Stimulated activated CD4-positive, alpha-beta T cell treated with anti-CD3 and anti-CD28 coated beads, Interleukin-1b, Interleukin-23, amount 100 ng/mL, for 48 hours (primary cell): ENCODE data around the gene MRS2.
"Not testable (repeated sequence)": the region's sequence is repeated elsewhere in the genome, so short reads cannot be mapped to it uniquely, and the experiment has no call there.

Experiments
- DNase-seq: peaks from one replicate; pipeline ENCODE4 v3.0.0-alpha.2; 2020

MRS2 gene

GRCh38 chr6:24391208-24391607, 11.5 kb upstream of the MRS2 start:
- DNase-seq = no peak

GRCh38 chr6:24391756-24392405, 10.9 kb upstream of the MRS2 start:
- DNase-seq = no peak

GRCh38 chr6:24394061-24394779, 8.5 kb upstream of the MRS2 start:
- no peak for DNase-seq

- DNase-seq = no peak
Observed at GRCh38 chr6:24394780-24395437, 7.8 kb upstream of the MRS2 start.

GRCh38 chr6:24396824-24397223, 5.9 kb upstream of the MRS2 start:
- no peak for DNase-seq

- no peak for DNase-seq
Observed at GRCh38 chr6:24397631-24398030, 5.1 kb upstream of the MRS2 start.

GRCh38 chr6:24400045-24401039, 2.4 kb upstream of the MRS2 start:
- DNase-seq = not testable (repeated sequence)

GRCh38 chr6:24401458-24401857, 1.3 kb upstream of the MRS2 start:
- DNase-seq = no peak

GRCh38 chr6:24403501-24403824, 727 bp downstream of the MRS2 start:
- DNase-seq = no peak

GRCh38 chr6:24405262-24405661, 2.5 kb downstream of the MRS2 start:
- no peak for DNase-seq

GRCh38 chr6:24408719-24409410, 6.1 kb downstream of the MRS2 start:
- no peak for DNase-seq

- no peak for DNase-seq
Observed at GRCh38 chr6:24410622-24411021, 7.9 kb downstream of the MRS2 start.

- DNase-seq = no peak
Observed at GRCh38 chr6:24412294-24412693, 9.6 kb downstream of the MRS2 start.

- DNase-seq = not testable (repeated sequence)
Observed at GRCh38 chr6:24414531-24414930, 11.8 kb downstream of the MRS2 start.

- DNase-seq = no peak
Observed at GRCh38 chr6:24415753-24416152, 13.0 kb downstream of the MRS2 start.

GRCh38 chr6:24419526-24419925, 16.8 kb downstream of the MRS2 start:
- no peak for DNase-seq

- no peak for DNase-seq
Observed at GRCh38 chr6:24425091-24425490, 22.4 kb downstream of the MRS2 start.

GRCh38 chr6:24426729-24427446, 24.2 kb downstream of the MRS2 start:
- no peak for DNase-seq

GRCh38 chr6:24428615-24429014, 25.9 kb downstream of the MRS2 start:
- DNase-seq = no peak

- DNase-seq = no peak
Observed at GRCh38 chr6:24429146-24429545, 26.4 kb downstream of the MRS2 start.

- no peak for DNase-seq
Observed at GRCh38 chr6:24430086-24430485, 27.4 kb downstream of the MRS2 start.

- DNase-seq = no peak
Observed at GRCh38 chr6:24431045-24431451, 28.3 kb downstream of the MRS2 start.
